Measurements from ENCODE around the gene CLEC20A.

The CLEC20A gene

GRCh38 chr1:178497903-178498478 lies 1.2 kb upstream of the CLEC20A start:
- TF ChIP-seq FOXP2 (optimal IDR thresholded peaks at IDR 0.05; ENCODE audit: borderline replicate concordance, extremely low read depth, extremely low read length, insufficient read depth) (no peak), REST (IDR thresholded peaks at IDR 0.05; ENCODE audit: insufficient read depth in 1 of 2, low read depth in 2 of 2, low read length in 2 of 2) (no peak), SIN3A (IDR thresholded peaks at IDR 0.05; ENCODE audit: borderline replicate concordance, insufficient read depth, low read length) (no peak), TAF1 (IDR thresholded peaks at IDR 0.05; ENCODE audit: borderline replicate concordance, insufficient read depth, low read length) (no peak), POLR2AphosphoS5 (IDR thresholded peaks at IDR 0.05; ENCODE audit: low read depth, low read length) (no peak)

- TF ChIP-seq REST (IDR thresholded peaks at IDR 0.05; ENCODE audit: insufficient read depth in 1 of 2, low read depth in 2 of 2, low read length in 2 of 2) (no peak), TAF1 (IDR thresholded peaks at IDR 0.05; ENCODE audit: borderline replicate concordance, insufficient read depth, low read length) (no peak), FOXP2 (optimal IDR thresholded peaks at IDR 0.05; ENCODE audit: borderline replicate concordance, extremely low read depth, extremely low read length, insufficient read depth) (no peak), SIN3A (IDR thresholded peaks at IDR 0.05; ENCODE audit: borderline replicate concordance, insufficient read depth, low read length) (no peak), POLR2AphosphoS5 (IDR thresholded peaks at IDR 0.05; ENCODE audit: low read depth, low read length) (no peak)
Measured at GRCh38 chr1:178495741-178496409, 889 bp downstream of the CLEC20A start.

- no peak for TF ChIP-seq FOXP2 (optimal IDR thresholded peaks at IDR 0.05; ENCODE audit: borderline replicate concordance, extremely low read depth, extremely low read length, insufficient read depth)
Measured at GRCh38 chr1:178495158-178495557, 1.6 kb downstream of the CLEC20A start.

- TF ChIP-seq FOXP2 (optimal IDR thresholded peaks at IDR 0.05; ENCODE audit: borderline replicate concordance, extremely low read depth, extremely low read length, insufficient read depth) (no peak), POLR2AphosphoS5 (IDR thresholded peaks at IDR 0.05; ENCODE audit: low read depth, low read length) (no peak), REST (IDR thresholded peaks at IDR 0.05; ENCODE audit: insufficient read depth in 1 of 2, low read depth in 2 of 2, low read length in 2 of 2) (no peak), TAF1 (IDR thresholded peaks at IDR 0.05; ENCODE audit: borderline replicate concordance, insufficient read depth, low read length) (no peak)
Measured at GRCh38 chr1:178494569-178494971, 2.2 kb downstream of the CLEC20A start.

- TF ChIP-seq FOXP2 (optimal IDR thresholded peaks at IDR 0.05; ENCODE audit: borderline replicate concordance, extremely low read depth, extremely low read length, insufficient read depth) = no peak
- TF ChIP-seq POLR2AphosphoS5 (IDR thresholded peaks at IDR 0.05; ENCODE audit: low read depth, low read length) = no peak
- TF ChIP-seq TAF1 (IDR thresholded peaks at IDR 0.05; ENCODE audit: borderline replicate concordance, insufficient read depth, low read length) = no peak
Measured at GRCh38 chr1:178493301-178493741, 3.4 kb downstream of the CLEC20A start.

GRCh38 chr1:178492341-178492740 lies 4.4 kb downstream of the CLEC20A start:
- TF ChIP-seq REST (IDR thresholded peaks at IDR 0.05; ENCODE audit: insufficient read depth in 1 of 2, low read depth in 2 of 2, low read length in 2 of 2) (no peak), FOXP2 (optimal IDR thresholded peaks at IDR 0.05; ENCODE audit: borderline replicate concordance, extremely low read depth, extremely low read length, insufficient read depth) (no peak), TAF1 (IDR thresholded peaks at IDR 0.05; ENCODE audit: borderline replicate concordance, insufficient read depth, low read length) (no peak), POLR2AphosphoS5 (IDR thresholded peaks at IDR 0.05; ENCODE audit: low read depth, low read length) (no peak), SIN3A (IDR thresholded peaks at IDR 0.05; ENCODE audit: borderline replicate concordance, insufficient read depth, low read length) (no peak)

All from PFSK-1 (cell line).